Astrocyte of the cerebellum (primary cell): Measurements from ENCODE around the gene GPR157.

Experiments used
- DNase-seq: peaks from one replicate; pipeline ENCODE4 v3.0.0-alpha.2; 2011; ENCODE audit warnings: low read depth
- H3K4me3 ChIP-seq: 2 replicates; pipeline ENCODE4 v1.5.1; 2011; ENCODE audit warnings: mild to moderate bottlenecking, low read depth, low read length, moderate library complexity
- in situ Hi-C: cut with HindIII; loops from 2 replicates; pipeline ENCODE4 v1.10.0; 2017; ENCODE audit warnings: low sequenced_read_pairs
- TF ChIP-seq, protein P1 (sequence below): IDR thresholded peaks from 2 replicates; pipeline ENCODE4 v1.5.1; 2012; ENCODE audit warnings: low read length, low read depth, moderate library complexity, mild to moderate bottlenecking; ENCODE audit errors: missing control alignments

Gene GPR157

DNA sequence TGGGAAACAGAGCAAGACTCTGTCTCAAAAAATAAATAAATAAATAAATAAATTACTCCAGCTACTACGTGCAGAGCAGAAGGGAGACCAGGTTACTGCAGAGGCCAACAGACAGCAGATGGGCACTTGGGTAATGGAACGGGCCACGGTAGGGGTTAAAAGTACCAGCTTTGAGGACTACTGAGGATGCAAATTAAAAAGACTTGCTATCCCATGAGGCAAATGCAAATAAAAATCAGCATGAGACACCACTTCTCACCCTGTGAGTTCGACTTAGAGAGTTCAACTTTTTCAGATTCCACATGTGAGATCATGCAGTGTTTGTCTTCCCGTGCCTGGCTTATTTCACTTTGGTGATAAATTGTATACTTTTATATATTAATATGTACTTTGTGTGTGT, 66.1 kb downstream of the GPR157 start:
- in situ Hi-C loops, result no loop called here
- H3K4me3 ChIP-seq, result no peak overlapping the region
- no peak for DNase-seq
- TF ChIP-seq, protein P1, sequence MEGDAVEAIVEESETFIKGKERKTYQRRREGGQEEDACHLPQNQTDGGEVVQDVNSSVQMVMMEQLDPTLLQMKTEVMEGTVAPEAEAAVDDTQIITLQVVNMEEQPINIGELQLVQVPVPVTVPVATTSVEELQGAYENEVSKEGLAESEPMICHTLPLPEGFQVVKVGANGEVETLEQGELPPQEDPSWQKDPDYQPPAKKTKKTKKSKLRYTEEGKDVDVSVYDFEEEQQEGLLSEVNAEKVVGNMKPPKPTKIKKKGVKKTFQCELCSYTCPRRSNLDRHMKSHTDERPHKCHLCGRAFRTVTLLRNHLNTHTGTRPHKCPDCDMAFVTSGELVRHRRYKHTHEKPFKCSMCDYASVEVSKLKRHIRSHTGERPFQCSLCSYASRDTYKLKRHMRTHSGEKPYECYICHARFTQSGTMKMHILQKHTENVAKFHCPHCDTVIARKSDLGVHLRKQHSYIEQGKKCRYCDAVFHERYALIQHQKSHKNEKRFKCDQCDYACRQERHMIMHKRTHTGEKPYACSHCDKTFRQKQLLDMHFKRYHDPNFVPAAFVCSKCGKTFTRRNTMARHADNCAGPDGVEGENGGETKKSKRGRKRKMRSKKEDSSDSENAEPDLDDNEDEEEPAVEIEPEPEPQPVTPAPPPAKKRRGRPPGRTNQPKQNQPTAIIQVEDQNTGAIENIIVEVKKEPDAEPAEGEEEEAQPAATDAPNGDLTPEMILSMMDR, result no peak

DNA sequence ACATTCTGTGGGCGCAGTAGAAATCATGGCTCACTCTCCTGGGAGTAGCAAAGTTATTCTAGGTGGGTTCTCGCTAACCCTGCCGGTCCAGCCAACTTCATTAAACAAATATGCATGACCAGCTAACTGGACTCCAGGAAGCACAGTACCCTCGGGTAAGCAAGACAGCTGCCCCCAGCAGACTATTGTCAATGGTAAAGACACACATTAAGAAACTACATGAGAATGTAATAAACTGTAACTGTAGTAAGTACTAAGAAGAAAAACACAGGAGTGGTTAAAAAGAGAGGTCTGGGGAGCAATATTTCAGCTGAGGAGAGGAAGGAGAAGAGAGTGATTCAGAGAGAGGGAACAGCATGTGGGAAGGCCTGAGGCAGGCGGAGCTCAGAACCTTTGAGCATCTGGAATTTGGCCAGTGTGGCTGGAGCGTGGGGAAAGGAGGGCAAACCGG, 66.9 kb downstream of the GPR157 start:
- TF ChIP-seq, protein P1, result no peak
- in situ Hi-C loops, result no loop called here
- H3K4me3 ChIP-seq, result no peak overlapping the region
- peak; percentile 47 for DNase-seq

DNA sequence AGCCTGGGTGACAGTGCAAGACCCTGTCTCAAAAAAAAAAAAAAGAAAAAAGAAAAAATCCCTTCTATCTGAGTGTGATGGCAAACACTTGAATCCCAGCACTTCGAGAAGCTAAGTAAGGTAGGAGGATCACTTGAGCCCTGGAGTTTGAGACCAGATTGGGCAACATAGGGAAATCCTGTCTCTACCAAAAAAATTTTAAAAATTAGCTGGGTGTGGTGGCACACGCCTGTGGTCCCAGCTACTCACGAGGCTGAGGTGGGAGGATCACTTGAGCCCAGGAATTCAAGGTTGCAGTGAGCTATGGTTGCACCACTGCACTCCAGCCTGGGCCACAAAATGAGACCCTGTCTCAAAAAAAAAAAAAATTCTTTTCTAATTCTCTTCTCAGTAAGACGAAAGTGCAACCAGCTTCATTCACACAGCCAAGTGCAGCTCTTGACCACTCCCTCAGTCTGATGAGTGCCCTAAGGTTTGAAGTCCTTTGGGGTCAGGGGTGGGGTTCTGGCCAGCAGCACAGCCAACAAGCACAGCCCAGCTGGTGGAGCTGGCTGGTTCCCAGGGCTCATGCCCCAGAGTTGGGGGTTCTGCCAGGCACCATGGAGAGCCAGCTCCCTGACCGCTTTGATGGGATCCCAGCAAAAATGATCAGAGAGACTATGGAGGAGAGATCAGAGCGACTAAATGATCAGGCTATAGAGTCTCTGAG, 67.5 kb downstream of the GPR157 start:
- no peak overlapping the region for H3K4me3 ChIP-seq
- DNase-seq, result no peak
- TF ChIP-seq, protein P1, result no peak
- in situ Hi-C loops, result no loop called here

DNA sequence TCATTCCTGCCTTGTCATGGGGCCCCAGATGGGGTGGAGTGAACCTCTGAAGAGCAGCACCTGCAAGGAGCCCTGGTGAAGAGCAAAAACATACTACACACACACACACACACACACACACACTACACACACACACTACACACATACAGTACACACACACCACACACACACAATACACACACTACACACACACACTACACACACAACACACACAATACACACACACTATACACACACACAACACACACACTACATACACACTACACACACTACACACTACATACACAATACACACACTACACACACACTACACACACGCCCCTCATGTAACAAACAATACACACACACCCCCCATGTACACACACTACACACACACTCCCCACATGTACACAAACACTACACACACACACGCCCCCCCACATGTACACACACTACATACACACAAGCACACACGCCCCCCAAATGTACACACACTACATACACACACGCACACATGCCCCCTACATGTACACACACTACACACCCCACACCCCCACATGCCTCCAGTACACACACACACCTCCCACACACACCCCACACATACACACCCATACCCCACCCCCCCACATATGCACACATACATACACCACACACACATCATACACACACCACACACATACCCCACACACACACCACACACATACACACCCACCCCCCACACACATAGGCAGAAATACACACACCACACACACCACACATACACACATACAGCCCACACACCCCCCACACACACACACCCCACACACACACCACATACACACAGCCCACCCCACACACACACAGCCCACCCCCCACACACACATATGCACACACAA, 68.8 kb downstream of the GPR157 start:
- DNase-seq, result no peak
- TF ChIP-seq, protein P1, result no peak
- H3K4me3 ChIP-seq, result no peak overlapping the region
- in situ Hi-C loops, result no loop called here

DNA sequence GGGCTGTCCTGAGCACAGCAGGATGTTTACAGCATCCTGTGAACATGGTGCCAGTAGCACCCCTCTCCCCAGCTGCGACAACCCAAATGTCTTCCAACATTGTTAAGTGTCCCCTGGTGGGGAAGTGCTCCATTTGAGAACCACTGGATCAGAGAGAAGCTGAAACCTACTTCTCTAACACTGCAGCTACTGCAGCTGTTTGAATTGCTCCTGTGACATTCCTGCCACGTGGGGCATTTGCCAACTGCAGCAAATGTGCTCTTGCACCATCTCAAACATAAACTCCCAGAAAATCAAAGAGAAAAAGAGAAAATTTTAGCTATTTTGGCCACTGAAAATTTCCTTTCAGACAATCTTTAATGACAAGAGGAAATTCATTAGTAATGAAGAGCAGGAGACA, 70.4 kb downstream of the GPR157 start:
- TF ChIP-seq, protein P1, result peak; percentile 24
- no peak for DNase-seq
- no peak overlapping the region for H3K4me3 ChIP-seq
- in situ Hi-C loops, result no loop called here

DNA sequence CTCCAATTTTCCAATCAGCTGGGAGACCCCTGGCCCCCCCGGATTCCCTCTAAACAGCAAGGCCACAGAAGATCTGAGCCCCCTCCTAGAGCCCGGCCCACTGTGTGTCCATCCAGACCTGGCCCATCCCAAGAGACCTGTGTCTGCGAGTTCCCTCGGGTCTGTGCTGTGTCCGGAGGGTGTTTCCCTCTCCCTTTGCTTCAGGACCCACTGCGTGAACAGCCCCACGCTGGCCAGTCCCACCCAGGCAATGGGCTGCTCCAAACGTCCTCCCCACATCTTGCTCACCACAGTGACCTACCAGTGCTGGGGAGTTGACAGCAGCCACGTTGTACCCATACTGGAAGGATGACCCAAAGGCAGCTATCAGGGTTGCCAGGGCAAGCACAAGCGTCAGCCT, 71.1 kb downstream of the GPR157 start:
- DNase-seq, result no peak
- in situ Hi-C loops, result no loop called here

More for the DNA sequence above, 71.1 kb downstream of the GPR157 start:
- TF ChIP-seq, protein P1, result no peak
- no peak overlapping the region for H3K4me3 ChIP-seq
